Peyer's patch (tissue), 4 donors: ENCODE measurements around the gene MMD.

Experiments
- CTCF ChIP-seq, 6 experiments: fragments of 450-650 bp in 4 of 6; fragments of 200-600 bp in 2 of 6; sonication (generic) in 1 of 6; IDR thresholded peaks; one replicate each; pipeline ENCODE4 v1.5.1; 2017 to 2019; ENCODE audit warnings: antibody characterized with exemption in 6 of 6, mild to moderate bottlenecking in 3 of 6, moderate library complexity in 1 of 6
- POLR2A ChIP-seq, 2 donors: fragments of 450-650 bp; IDR thresholded peaks; one replicate each; pipeline ENCODE4 v1.5.1; 2017; ENCODE audit warnings: antibody characterized with exemption in 2 of 2, mild to moderate bottlenecking in 2 of 2, moderate library complexity in 2 of 2

GRCh38 chr17:55388842-55389241 is 32.8 kb downstream of the MMD start:
- TF ChIP-seq POLR2A (IDR thresholded peaks at IDR 0.05) (no peak), CTCF (IDR thresholded peaks at IDR 0.05) (no peak)
